ENCODE results near the gene TPCN1. TPM values are rescaled to one million over a fixed set of nuclear protein-coding genes. Genes with fewer than 3 reads are reported as not detected.
A peak's percentile ranks its signal among the peaks of the same experiment; 100 is the strongest.

The TPCN1 gene
- total and polyA plus RNA-seq, 2 donors from 2014 or later: 38.4 to 93.3 TPM

DNA sequence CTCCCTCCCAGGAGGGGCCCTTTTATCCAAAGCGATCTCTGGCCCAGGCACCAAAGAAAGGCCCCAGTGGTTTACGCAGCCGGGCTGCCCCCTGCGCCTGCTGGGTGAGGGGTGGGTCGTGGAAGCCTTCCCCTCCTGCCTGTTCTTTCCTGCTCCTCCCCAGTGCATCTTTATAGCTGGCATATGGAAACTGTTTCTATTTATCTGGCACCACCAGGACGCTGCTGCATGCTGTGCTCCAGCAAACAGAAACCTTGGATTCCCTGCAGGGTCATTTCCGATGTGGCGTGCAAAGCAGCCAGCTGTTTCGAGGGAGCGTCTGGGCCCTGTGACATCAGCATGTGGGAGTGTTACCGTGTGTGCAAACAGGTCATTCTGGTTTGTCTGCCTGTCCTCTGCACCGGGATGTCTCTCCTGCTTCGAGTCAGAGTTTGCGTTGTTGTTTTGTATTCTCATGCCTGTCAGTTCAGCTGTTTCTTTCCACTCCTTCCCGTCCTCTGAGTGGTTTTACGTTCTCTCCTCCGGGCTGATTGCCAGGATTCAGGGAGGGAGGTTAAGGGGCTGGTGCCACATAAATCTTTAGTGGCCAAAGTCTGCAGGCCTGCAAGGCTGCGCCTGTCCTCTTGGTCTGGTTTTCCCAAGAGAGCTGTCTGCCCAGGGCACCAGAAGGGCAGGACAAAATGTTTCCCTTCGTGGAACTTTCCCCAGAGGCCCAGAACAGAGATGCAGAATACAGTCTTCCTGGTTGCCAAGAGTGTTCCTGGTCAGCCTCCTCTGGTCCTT lies 24.6 kb downstream of the TPCN1 start:
- intact Hi-C loops (cut with DNase I): no loop called here
- no peaks in the 10 kb centered on the region for H3K9me3 ChIP-seq (ENCODE audit: control insufficient read depth in 2 of 3, insufficient read depth in 1 of 3, low read length in 3 of 3)
- no peaks in the 10 kb centered on the region for H3K27me3 ChIP-seq (ENCODE audit: control insufficient read depth, insufficient read depth, low read length)
- peaks cover 0 to 14% (median 7%) of the 10 kb centered on the region in 3 donors for H3K36me3 ChIP-seq (ENCODE audit: control insufficient read depth in 2 of 3, insufficient read depth in 3 of 3, low read length in 3 of 3)
- peaks cover 17 to 71% (median 63%) of the 10 kb centered on the region in 3 donors for H3K4me1 ChIP-seq (ENCODE audit: control insufficient read depth in 2 of 3, insufficient read depth in 2 of 3, low read depth in 1 of 3, low read length in 3 of 3)
- DNase-seq (peak; percentile 93 to 97 (median 93)), FAIRE-seq (peak; percentile 38)
- H3K9ac ChIP-seq (ENCODE audit: low read length in 3 of 3): peak overlapping the region in 2 of 3 donors; percentile 23 to 31
- H3K27ac ChIP-seq (ENCODE audit: low read depth in 2 of 2, low read length in 2 of 2): peak overlapping the region; percentile 90 to 92
- peak overlapping the region; percentile 11 to 53 (median 32) for H3K4me3 ChIP-seq (ENCODE audit: low read length in 3 of 3)
- TF ChIP-seq CTCF (IDR thresholded peaks at IDR 0.05; ENCODE audit: borderline replicate concordance, extremely low read depth, insufficient read depth): no peak

- DNase-seq: peak in 3 of 5 donors; percentile 72 to 86 (median 84)
- H3K9ac ChIP-seq (ENCODE audit: low read length in 3 of 3): peak overlapping the region in 1 of 3 donors; percentile 66
- peak overlapping the region in 1 of 3 donors; percentile 17 for H3K4me3 ChIP-seq (ENCODE audit: low read length in 3 of 3)
- peaks cover 17 to 64% (median 59%) of the 10 kb centered on the region in 3 donors for H3K4me1 ChIP-seq (ENCODE audit: control insufficient read depth in 2 of 3, insufficient read depth in 2 of 3, low read depth in 1 of 3, low read length in 3 of 3)
- peak overlapping the region; percentile 90 to 92 for H3K27ac ChIP-seq (ENCODE audit: low read depth in 2 of 2, low read length in 2 of 2)
- no peak for TF ChIP-seq CTCF (IDR thresholded peaks at IDR 0.05; ENCODE audit: borderline replicate concordance, extremely low read depth, insufficient read depth)
- peaks cover 0 to 14% (median 8%) of the 10 kb centered on the region in 3 donors for H3K36me3 ChIP-seq (ENCODE audit: control insufficient read depth in 2 of 3, insufficient read depth in 3 of 3, low read length in 3 of 3)
- H3K27me3 ChIP-seq (ENCODE audit: control insufficient read depth, insufficient read depth, low read length): no peaks in the 10 kb centered on the region
- no peak for FAIRE-seq
- no peaks in the 10 kb centered on the region for H3K9me3 ChIP-seq (ENCODE audit: control insufficient read depth in 2 of 3, insufficient read depth in 1 of 3, low read length in 3 of 3)
- intact Hi-C loops (cut with DNase I): no loop called here
Measured at GRCh38 chr12:113246478-113247122, 25.3 kb downstream of the TPCN1 start.

DNA sequence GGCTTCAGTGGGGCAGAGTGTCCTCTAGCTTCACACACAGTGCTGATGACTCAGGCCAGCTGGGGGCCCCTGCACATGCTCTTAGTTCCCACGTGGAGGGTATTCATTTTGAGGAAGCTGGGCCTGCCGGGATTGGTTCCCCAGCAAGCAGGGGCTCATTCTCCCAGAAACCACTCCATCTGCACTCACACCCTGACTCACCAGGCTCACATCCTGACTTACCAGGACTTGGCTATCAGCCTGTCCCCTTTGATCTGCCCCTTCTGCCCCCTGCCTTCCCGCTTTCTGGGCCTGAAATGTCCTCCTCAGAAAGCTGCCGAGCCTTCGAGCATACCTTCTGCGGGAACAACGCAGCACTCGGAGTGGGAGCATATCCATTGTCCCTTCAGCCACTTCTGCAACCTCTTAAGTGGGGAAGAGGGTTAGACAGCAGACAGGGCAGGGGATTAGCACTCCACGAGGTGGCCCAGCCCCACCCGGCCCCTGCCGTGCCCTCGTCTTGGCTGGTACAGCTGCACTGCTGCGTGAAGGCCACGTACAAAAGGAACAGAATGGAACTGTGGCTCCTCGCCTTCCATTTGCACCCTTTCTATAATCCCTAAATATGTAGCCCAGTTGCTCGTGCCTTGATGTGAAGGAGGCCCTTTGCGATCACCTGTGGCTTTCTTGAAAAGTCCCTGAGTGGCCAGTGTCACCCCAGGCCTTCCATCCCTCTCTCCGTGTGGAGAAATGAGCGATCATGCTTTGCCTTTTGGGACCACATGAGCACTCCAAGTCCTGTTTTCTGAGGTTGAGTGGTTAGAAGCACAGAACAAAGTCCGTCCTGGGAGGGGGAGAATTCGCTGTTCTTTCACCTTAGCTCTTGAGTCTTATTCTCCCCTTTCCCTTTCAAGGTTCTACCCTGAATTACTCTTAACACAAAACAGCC lies 26.1 kb downstream of the TPCN1 start:
- FAIRE-seq (no peak), DNase-seq (peak in 1 of 5 donors; percentile 48)
- Histone ChIP-seq H3K4me3 (ENCODE audit: low read length in 3 of 3) (no peak overlapping the region), H3K36me3 (ENCODE audit: control insufficient read depth in 2 of 3, insufficient read depth in 3 of 3, low read length in 3 of 3) (peaks cover 0 to 14% (median 9%) of the 10 kb centered on the region in 3 donors), H3K27me3 (ENCODE audit: control insufficient read depth, insufficient read depth, low read length) (no peaks in the 10 kb centered on the region), H3K9me3 (ENCODE audit: control insufficient read depth in 2 of 3, insufficient read depth in 1 of 3, low read length in 3 of 3) (no peaks in the 10 kb centered on the region), H3K9ac (ENCODE audit: low read length in 3 of 3) (peak overlapping the region in 1 of 3 donors; percentile 66), H3K4me1 (ENCODE audit: control insufficient read depth in 2 of 3, insufficient read depth in 2 of 3, low read depth in 1 of 3, low read length in 3 of 3) (peaks cover 13 to 57% (median 54%) of the 10 kb centered on the region in 3 donors), H3K27ac (ENCODE audit: low read depth in 2 of 2, low read length in 2 of 2) (peak overlapping the region; percentile 90 to 92)
- intact Hi-C loops (cut with DNase I): no loop called here
- no peak for TF ChIP-seq CTCF (IDR thresholded peaks at IDR 0.05; ENCODE audit: borderline replicate concordance, extremely low read depth, insufficient read depth)

All from kidney (tissue), 14 donors.